NCI-H774 (cell line): Measurements from ENCODE around the gene SLC7A4.
"Not testable (repeated sequence)": the region's sequence is repeated elsewhere in the genome, so short reads cannot be mapped to it uniquely, and the experiment has no call there.

ENCODE experiments used
- DNase-seq: peaks from one replicate; lab custom pipeline; 2025; lab: John Stamatoyannopoulos, UW

SLC7A4 gene

DNA sequence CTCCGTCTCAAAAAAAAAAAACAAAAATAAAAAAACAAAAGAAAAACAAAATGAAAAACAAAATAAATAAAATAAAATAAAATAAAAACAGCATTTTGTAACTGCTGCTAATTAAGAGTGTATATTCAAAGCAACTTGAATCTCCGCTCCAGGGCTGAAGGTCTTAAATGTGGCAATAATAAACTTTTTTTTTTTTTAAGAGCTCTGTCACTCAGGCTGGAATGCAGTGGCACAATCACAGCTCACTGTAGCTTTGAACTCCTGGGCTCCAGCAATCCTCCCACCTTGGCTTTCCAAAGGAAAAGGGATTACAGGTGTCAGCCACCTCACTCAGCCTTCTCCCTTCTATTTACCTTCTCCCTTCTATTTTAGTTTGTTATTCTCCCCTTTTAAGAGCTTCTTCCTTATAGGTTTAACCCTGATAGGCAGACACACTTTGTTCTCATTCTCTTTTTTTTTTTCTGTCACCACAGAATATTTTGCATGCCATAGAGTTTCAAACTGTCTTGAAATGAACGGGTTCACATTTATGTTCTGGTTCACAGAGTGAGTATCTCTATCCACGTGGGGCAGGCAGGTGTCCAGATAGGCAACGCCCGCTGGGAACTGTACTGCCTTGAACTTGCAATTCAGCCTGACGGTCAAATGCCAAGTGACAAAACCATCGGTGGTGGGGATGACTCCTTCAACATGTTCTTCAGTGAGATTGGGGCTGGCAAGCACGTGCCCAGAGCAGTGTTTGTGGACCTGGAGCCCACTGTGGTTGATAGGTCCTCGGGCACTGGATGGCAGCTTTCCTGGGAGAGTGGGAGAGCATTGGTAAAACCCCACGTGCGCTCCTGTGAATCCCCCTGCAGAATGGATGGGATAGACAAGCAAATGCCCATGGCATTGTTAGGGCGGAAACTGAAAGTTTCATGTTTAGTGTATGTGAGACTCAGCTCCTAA lies 32.8 kb upstream of the SLC7A4 start:
- no peak for DNase-seq

DNA sequence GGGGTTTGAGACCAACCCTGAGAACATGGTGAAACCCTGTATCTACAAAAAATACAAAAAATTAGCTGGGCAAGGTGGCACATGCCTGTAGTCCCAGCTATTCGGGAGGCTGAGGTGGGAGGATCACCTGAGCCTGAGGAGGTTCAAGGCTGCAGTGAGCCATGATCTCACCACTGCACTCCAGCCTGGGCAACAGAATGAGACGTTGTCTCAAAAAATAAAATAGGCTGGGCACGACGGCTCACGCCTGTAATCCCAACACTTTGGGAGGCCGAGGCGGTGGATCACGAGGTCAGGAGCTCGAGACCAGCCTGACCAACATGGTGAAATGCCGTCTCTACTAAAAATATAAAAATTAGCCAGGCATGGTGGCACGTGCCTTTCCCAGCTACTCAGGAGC lies 32.1 kb upstream of the SLC7A4 start:
- not testable (repeated sequence) for DNase-seq

DNA sequence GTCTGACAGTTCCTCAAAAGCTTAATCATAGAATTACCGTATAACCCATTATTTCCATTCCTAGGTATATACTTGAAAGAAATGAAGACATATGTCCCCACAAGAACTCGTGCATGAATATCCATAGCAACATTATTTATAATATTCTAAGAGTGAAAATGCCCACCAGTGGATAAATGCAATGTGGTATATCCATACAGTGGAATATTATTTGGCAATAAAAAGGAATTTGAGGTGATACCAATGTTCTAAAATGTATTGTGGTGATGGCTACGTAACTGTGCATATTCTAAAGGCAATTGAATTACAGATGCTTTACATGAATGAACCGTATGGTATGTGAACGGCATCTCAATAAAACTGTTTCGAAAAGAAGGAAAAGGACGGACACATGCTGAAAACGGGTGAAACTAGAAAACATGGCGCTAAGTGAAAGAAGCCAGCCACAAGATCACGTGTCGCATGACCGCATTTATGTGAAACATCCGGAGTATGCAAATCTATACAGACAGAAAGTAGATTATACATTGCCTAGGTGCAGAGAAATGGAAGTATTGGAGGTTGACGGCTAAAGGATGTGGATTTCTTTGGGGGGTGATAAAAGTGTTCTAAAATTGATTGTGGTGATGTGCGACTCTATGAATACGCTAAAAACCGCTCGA lies 29.4 kb upstream of the SLC7A4 start:
- DNase-seq: not testable (repeated sequence)

DNA sequence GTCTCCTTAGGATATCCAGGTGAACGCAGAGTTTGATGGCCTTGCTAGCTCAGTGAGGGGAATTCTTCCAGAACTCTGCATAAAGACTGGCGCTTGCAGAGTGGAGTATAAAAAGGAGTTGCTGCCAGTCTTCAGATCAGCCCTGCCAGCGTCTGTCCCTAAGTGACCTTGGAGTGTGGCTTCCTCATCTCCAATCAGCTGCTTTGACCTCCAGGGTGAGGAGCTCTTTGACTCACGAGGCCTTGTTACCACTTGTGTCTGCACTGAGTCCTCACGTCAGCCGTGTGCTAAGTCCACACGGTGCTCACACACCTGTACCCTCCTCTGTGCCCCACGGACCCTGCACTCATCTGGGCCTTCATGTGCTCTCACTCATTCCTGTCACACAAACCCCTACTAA lies 28.0 kb upstream of the SLC7A4 start:
- DNase-seq: not testable (repeated sequence)

DNA sequence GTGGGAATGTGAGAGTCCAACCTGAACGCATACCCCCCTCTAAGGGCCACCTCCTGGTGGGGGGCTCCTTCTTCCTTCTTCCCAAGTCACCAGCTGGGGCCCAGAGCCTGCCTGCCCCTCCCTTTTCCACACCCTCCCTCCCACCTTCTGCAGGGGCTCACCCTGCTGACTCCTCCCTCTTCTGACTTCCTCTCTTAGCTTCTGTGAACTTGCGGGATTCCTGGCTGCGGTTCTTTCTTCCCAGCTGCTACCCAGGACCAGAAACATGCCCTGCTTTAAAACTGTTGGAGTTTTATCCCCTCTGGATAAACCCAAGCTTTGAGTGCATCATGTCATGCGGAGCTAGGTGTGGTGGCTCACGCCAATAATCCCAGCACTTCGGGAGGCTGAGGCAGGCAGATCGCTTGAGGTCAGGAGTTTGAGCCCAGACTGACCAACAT lies 23.5 kb upstream of the SLC7A4 start:
- DNase-seq: no peak

DNA sequence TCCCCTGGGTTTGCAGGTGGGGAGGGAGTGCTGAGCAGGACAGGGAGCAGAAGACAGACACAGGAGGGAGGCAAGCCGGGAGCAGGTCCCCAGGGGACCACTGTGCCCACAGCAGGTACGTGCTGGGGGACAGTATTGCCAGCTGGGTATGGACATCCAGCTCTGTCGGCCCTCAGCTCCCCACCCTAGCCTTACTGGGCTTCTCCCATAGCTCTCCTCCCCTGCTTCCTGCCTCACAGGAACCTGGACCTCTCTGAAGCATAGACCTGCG lies 23.1 kb upstream of the SLC7A4 start:
- DNase-seq: no peak

DNA sequence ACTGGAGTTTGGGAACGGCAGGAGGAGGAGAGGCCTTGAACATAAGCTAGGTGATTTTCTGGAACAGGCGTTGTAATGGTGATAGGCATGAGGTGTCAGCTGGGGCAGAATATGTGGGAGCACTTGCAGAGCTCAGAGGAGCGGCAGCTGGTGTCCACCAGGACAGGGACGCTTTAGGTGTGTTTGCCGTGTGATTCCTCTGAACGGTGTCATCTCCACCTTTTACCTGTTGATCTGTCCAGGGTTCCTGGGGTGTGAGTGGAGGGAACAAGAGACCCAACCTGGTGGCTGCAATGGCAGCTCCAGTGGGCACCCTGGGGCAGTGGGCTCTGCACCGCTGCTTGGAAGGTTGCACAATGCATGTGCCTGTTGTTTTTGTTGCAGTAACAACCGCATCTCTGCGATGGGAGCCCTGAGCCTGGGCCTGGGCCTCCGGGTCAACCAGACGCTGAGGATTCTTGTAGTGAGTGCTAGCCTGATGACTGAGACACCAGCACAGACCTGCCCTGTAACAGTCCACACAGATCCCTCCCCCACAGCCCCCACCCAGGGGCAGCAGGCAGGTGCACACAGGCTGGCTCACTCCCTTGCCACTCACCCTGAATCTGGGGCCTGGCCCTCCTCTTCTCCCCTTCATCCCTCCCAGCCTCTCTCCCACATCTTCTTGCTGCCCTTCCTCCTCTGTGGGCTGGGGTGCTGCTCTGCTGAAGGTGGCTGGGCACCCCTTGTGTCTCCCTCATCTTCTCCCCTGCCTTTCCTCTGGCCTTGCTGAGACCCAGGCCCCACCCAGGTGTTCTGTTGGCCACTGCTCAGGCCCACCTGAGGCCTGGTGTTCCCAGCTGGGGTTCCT lies 22.6 kb upstream of the SLC7A4 start:
- no peak for DNase-seq

DNA sequence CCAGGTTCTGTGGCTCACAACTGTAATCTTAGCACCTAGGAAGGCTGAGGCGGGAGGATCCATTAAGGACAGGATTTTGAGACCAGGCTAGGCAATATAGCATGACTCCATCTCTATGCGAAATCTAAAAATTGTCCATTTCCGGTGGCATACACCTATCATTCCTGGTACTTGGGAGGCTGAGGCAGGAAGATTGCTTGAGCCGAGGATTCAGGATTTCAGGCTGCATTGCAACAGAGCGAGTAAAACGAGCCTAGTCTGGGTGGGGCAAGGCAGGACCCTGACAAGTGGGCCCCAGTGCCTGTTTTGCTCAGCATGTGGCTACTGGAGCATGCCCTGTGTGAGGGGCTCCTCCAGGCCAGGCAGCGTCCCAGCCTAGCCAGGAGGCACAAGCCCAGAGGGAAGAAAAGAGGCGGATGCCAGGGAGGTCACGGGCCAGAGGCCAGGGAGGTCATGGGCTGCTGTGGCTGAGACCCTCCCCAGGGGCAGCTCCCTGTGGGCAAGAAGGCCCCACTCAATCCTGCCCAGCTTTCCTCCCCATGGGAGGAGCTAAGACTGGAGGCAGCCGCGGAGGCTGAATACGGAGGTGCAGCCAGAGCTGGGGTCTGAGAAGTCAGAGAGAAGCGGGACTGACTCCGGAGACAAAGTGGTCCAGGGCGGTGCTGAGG lies 21.8 kb upstream of the SLC7A4 start:
- no peak for DNase-seq

DNA sequence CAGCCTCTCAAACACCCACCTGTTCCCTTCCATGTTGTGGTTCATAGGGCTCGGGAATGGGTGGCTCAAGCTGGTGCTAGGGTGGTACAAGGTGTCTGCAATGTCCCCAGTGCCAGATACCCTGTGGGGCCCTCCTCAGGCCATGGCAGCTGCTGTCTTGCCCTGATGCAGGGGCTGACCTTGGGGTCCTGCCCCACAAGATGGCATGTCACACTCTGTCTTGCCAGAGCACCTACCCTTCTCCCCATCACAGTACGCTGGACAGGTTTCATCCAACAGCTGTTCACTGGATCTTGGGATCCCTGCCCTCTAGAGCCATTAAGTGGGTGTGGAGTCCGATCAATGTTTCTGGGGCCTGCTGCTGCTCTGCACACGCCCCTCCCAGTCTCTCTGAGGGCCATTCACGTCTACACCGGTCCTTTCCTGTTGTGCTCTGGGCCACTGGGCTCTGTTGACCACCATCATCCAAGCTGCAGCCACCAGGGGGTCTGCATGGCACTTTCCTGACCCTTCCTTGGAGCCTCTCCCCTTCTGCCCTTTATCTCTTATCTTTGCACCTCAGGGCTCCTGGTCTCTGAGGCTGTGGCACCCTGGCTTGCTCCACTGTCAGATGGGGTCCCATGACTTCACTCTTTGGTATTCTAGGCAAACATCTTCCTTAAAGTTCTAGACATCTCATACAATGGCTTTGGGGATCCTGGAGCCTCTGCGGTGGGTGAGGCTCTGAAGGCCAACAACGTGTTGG lies 20.5 kb upstream of the SLC7A4 start:
- no peak for DNase-seq

DNA sequence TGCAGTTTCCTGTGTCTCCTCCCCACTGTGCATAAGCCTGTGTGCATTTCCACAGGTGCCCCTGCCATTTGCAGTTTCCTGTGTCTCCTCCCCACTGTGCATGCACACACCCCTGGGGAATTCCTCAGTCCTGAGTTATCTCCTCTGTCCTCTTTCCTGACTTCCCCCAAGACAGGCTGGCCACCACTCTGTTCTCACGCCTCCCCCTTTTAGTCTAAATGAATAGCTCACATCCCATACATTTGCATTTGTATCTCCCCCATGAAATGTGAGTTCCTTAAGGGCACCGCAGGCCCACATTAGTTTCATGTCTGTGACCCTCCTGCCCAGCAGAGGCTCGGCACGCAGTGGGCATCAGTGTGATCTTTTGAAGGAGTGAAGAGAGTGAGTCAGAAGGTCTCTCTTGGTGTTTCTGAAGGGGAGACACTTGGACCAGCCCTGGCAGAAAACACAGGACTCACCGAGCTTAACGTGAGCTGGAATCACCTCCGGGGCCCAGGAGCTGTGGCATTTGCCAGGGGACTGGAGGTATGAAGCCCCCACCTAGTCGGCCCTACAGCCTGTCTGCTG lies 19.6 kb upstream of the SLC7A4 start:
- DNase-seq: no peak

DNA sequence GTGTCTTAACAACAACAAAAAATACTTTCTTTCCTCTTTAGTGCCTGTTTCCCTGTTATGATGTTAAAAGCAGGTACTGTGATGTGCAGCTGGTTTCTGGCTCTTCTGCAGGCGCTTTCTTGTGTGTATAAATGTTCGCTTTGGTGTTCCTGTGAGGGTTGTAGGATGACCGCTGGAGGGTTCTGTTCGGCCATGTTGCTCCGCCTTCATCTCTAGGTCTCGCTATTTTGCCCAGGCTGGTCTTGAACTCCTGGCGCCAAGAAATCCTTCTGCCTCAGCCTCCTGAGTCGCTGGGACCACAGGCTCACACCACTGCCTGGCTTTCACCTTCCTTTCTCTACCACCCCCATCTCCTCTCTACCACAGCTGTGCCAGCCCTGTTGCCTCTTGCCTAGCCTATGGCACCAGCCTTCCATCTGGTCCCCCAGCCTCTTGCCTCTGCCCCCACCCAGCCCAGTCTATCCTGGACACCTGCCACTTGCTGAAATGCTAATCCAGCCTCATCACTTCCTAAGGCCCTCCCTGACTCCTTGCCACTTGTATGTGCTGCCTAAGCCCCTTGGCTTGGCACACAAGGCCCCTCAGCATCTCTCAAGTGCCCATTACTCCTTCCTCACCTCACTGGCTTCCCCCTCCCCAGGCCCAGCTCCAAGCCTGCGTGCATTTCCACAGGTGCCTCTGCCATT lies 18.9 kb upstream of the SLC7A4 start:
- no peak for DNase-seq

DNA sequence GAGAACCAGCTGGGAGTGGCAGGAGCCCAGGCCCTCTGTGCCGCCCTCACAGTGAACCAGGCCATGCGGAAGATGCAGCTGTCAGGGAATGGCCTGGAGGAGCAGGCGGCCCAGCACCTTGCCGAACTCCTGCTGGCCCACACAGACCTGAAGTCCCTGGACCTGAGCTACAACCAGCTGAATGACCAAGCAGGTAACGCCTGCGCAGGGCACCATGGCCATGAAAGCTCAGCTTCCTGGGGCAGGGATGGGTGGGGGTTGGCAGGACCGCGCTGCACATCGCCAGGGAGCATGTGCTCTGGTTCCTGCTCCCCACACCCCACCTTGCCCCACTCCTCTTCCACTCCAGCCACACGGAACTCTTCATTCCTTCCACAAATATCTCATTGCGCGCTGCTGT lies 16.6 kb upstream of the SLC7A4 start:
- not testable (repeated sequence) for DNase-seq

DNA sequence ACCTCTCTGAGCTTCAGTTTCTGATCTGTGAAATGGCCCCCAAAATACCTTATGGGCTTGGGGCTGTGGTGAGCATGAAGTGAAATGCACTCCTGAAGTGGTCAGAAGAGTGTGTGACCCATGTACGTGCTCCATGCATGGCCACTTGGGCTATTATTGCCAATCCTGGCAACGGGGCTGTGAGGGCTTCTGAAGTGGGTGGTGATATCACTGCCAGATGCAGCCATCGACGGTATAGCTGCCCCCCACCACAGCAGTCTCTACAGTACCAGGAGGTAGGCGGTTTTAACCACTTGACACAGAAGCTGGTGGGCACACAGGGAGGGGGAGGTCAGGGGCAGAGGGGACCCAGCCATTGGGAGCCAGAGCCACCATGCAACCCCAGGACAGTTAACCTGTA lies 16.1 kb upstream of the SLC7A4 start:
- DNase-seq: not testable (repeated sequence)

DNA sequence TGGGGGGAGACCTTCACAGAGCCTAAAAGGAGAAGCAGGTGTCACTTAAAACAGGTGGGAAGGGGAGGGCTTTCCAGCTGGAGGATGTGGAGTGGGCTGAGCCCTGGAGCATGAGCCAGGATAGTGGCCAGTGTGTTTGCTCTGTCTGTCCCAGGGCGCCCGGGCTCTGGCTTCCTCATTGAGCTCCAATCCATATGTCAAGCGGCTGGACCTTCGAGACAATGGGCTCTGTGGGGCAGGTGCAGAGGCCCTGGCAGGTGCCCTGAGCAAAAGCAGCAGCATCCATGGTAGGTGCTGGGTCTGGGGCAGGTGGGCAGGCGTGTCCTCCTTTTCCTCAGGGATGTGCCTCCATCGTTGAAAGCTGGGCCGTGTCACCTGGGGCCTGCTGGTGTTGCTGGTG lies 15.4 kb upstream of the SLC7A4 start:
- DNase-seq: peak; percentile 57

DNA sequence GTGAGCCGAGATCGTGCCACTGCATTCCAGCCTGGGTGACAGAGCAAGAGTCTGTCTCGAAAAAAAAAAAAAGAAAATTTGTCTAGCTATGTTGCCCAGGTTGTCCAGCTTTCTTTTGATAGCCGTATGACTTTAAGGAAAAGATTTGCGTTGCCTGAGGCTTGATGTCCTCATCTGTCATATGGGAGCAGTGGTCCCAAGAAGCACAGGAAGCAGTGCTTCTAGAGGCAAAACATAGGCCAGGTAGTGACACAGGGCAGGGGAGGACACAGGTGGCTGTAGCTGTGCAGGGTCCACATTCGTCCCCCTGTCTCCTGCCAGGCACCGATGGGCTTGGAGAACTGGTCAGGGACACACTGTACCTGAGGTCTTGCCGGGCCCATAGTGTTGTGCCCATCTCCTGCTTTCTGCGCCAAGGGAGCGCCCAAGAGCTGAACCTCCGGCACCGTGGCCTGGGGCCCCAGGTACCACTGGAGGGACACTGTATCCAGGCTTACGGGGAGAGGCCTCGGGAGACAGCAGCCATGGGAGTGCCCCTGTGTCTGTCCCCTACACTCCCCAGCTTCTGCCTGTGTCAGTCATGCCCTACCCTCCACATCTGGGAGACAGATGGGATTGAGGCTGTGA lies 14.8 kb upstream of the SLC7A4 start:
- no peak for DNase-seq

DNA sequence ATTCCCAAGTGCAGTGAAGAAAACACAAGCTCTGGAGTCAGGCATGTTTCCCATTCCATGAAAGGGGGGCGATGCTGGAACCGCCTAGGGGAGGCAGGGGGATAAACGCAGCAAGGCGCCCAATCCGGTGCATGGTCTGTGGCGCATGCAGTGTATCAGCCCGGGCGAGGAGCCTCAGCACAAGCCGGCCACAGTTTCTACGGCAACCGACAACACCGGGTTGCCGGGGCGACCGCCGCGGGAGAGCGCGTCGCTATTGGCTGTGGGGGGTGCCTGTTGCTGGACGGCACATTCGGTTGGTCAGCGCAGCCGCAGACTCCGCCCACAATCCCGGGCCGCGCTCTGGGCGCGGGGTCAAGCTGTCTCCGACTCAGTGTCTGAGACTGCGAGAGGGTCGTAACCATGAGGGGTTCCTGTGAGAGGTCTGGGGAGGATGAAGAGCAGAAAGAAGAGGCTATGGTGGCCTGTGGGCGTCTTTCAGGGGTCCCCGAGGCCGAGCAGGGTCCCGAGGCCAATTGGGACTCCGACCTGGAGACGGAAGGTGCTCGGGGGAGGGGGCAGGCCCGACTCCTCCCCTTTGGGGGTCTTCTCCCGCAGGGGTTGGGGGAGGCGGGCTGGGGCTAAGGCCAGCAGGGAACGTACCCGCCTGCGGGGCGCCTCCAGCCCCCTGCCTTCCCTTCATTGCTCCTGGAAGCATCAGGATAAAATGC lies 13.4 kb upstream of the SLC7A4 start, which contains the start of gene LRRC74B:
Gene LRRC74B, plus strand, starts transcription at position 362 of the 710 bp plus-strand sequence. Its CDS starts 41 bp downstream, at position 403.
- peak; percentile 90 for DNase-seq

DNA sequence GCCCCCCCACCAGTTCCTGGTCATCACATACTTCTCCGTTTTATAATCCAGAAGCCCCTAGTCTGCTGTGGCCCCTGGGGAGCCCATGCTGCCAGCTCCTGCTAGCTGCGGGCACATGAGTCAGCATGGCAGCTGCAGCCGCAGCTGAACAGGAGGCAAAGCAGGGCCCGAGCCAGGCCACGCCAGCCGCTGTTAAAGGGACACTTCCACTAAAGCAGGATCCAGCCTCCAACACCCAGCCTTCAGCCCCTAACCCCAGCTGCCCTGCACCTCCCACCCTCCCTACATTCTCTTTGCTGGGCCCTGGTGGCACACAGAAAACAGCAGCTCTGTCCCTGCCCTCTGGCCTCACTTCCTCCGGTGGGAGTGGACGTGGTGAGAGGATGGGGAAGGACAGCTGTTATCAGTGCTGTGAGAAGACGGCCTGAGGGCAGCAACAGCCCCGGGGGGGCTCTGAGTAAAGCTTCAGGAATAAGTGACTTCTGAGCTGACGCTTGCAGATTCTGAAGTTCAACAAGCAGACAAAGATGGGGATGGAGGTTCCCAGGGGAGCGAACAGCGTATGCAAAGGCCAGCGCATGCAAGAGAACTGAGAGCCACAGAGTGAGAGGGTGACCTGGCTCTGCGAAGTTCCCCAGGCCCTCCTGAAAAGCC lies 12.7 kb upstream of the SLC7A4 start:
- no peak for DNase-seq

DNA sequence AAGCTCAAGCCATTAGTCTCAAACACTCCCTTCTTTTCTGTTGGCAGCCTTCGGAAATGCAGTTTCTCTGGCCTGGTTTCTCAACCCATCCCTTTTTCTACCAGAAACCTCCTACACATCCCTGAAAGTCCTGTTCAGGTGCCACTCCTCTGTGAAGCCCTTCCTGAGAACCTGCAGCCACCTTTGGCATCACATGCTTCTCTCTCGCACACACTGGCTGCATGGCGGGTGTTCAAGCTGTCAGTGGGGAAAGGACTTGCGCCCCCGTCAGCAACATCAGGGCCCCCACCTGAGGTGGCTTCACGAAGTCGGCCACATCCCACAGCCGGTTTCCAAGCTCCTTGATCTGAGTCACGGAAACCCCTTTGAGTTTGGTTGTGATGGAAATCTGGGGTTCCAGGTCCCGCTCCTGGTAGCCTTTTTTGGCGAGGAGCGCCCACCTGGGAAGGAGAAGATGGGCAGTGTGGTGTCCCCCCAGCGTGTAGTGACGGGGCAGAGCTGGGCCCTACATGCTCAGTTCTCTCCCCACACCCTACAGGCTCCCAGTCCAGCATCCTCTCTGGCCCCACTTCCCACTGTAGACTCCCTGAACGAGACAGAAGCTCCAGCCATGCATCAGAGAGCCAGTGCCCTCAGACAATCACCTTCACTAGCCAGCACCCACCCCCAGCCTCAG lies 11.6 kb upstream of the SLC7A4 start:
- no peak for DNase-seq
